ENCODE results near the gene VNN1. TPM values are rescaled to one million over a fixed set of nuclear protein-coding genes. Genes with fewer than 3 reads are reported as not detected.

VNN1 gene, protein sequence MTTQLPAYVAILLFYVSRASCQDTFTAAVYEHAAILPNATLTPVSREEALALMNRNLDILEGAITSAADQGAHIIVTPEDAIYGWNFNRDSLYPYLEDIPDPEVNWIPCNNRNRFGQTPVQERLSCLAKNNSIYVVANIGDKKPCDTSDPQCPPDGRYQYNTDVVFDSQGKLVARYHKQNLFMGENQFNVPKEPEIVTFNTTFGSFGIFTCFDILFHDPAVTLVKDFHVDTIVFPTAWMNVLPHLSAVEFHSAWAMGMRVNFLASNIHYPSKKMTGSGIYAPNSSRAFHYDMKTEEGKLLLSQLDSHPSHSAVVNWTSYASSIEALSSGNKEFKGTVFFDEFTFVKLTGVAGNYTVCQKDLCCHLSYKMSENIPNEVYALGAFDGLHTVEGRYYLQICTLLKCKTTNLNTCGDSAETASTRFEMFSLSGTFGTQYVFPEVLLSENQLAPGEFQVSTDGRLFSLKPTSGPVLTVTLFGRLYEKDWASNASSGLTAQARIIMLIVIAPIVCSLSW
- 0.65 and 1.6 TPM in 2 replicates for total RNA-seq (2021)
- percentile 33 among the genes with signal in this experiment for Bru-seq, nascent RNA
- BruChase-seq, experiment 1, labeled RNA remaining after a 2-hour chase: percentile 39 among the genes with signal in this experiment
- percentile 29 among the genes with signal in this experiment for BruChase-seq, experiment 2, labeled RNA remaining after a 6-hour chase
- long read RNA-seq, partial matches to known transcripts: 0 of 2 reads
- long read RNA-seq, other reads (novel, unspliced or antisense): 2 of 2 reads

- Histone ChIP-seq H3K4me3 (no peak within 1 kb of the TSS), H3K4me1 (replicated peaks; ENCODE audit: insufficient read depth) (peaks cover 11% of the 10 kb centered on the region; the same call in 1 of the 2 replicates), H3K27ac (no peak within 1 kb of the TSS), H2AFZ (no peak within 1 kb of the TSS; the same call in 1 of the 2 replicates), H3K9me3 (ENCODE audit: insufficient read depth, low read depth) (no peaks in the 10 kb centered on the region), H3K9me2 (ENCODE audit: insufficient read depth) (no peaks in the 10 kb centered on the region), H3K4me2 (no peak within 1 kb of the TSS), H3K36me3 (ENCODE audit: low read depth) (no peaks in the 10 kb centered on the region), H3K27me3 (ENCODE audit: insufficient read depth, low read depth) (no peaks in the 10 kb centered on the region), H3F3A (ENCODE audit: insufficient read depth, low read depth) (peaks cover 10% of the 10 kb centered on the region; the same call in 1 of the 2 replicates), H3K79me2 (ENCODE audit: low read depth) (no peaks in the 10 kb centered on the region), H4K20me1 (ENCODE audit: insufficient read depth) (no peaks in the 10 kb centered on the region)
- ChIA-PET CTCF (interaction anchor here (0.6 kb wide), 1 partner anchor 187 kb away, joined by 3 read pairs; no protein-coding TSS in a partner anchor), POLR2A (ENCODE audit: unreplicated experiment) (no interaction called here)
- no peak for DNase-seq
- TF ChIP-seq, protein P1, sequence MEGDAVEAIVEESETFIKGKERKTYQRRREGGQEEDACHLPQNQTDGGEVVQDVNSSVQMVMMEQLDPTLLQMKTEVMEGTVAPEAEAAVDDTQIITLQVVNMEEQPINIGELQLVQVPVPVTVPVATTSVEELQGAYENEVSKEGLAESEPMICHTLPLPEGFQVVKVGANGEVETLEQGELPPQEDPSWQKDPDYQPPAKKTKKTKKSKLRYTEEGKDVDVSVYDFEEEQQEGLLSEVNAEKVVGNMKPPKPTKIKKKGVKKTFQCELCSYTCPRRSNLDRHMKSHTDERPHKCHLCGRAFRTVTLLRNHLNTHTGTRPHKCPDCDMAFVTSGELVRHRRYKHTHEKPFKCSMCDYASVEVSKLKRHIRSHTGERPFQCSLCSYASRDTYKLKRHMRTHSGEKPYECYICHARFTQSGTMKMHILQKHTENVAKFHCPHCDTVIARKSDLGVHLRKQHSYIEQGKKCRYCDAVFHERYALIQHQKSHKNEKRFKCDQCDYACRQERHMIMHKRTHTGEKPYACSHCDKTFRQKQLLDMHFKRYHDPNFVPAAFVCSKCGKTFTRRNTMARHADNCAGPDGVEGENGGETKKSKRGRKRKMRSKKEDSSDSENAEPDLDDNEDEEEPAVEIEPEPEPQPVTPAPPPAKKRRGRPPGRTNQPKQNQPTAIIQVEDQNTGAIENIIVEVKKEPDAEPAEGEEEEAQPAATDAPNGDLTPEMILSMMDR (conservative IDR thresholded peaks at IDR 0.05): no peak
- intact Hi-C loops (cut with micrococcal nuclease; ENCODE audit: unreplicated experiment): no loop called here
- BruUV-seq (replicated peaks): no TSS peak
These were observed at the start of gene VNN1 for GRCh38 chr6:132713352-132714134. Gene VNN1 (minus strand): TSS chr6:132714055. CDS start chr6:132714035, 20 bp downstream.

GRCh38 chr6:132763269-132763668 lies 49.4 kb upstream of the VNN1 start:
- DNase-seq: no peak
- Histone ChIP-seq H3K27ac (no peak overlapping the region), H3K36me3 (ENCODE audit: low read depth) (no peaks in the 10 kb centered on the region), H2AFZ (no peak overlapping the region), H4K20me1 (ENCODE audit: insufficient read depth) (no peaks in the 10 kb centered on the region), H3K4me1 (replicated peaks; ENCODE audit: insufficient read depth) (peaks cover 17% of the 10 kb centered on the region), H3K4me2 (no peak overlapping the region), H3K9me2 (ENCODE audit: insufficient read depth) (no peaks in the 10 kb centered on the region), H3K4me3 (no peak overlapping the region), H3F3A (ENCODE audit: insufficient read depth, low read depth) (peaks cover 8% of the 10 kb centered on the region; the same call in 1 of the 2 replicates), H3K9me3 (ENCODE audit: insufficient read depth, low read depth) (no peaks in the 10 kb centered on the region), H3K79me2 (ENCODE audit: low read depth) (no peaks in the 10 kb centered on the region), H3K27me3 (ENCODE audit: insufficient read depth, low read depth) (no peaks in the 10 kb centered on the region)
- TF ChIP-seq, protein P1 (conservative IDR thresholded peaks at IDR 0.05): no peak
- no peak for TF ChIP-seq EZH2 (IDR thresholded peaks at IDR 0.05; ENCODE audit: low read depth)
- intact Hi-C loops (cut with micrococcal nuclease; ENCODE audit: unreplicated experiment): no loop called here
- BruUV-seq (replicated peaks): no TSS peak
- ChIA-PET POLR2A (ENCODE audit: unreplicated experiment) (interaction anchor here (0.8 kb wide), 1 partner anchor 35 kb away, joined by 21 read pairs; no protein-coding TSS in a partner anchor), CTCF (no interaction called here)

DNA sequence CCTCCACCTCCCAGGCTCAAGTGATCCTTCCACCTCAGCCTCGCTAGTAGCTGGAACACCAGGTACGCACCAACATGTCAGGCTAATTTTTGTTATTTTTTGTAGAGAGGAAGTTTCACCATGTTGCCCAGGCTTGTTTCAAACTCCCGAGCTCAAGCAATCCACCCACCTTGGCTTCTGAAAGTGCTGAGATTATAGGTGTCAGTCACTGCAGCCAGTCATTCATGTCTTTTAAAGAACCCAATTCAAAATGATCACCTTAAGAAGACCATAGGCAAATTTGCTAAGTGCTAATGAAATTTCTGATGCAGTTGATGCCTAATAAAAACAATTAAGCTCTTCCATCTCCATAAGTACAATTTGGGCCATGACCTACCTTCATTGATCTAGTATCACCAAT lies 46.4 kb upstream of the VNN1 start:
- Histone ChIP-seq H3K27ac (no peak overlapping the region), H3K9me2 (ENCODE audit: insufficient read depth) (no peaks in the 10 kb centered on the region), H3F3A (ENCODE audit: insufficient read depth, low read depth) (peaks cover 8% of the 10 kb centered on the region; the same call in 1 of the 2 replicates), H3K27me3 (ENCODE audit: insufficient read depth, low read depth) (no peaks in the 10 kb centered on the region), H3K79me2 (ENCODE audit: low read depth) (no peaks in the 10 kb centered on the region), H4K20me1 (ENCODE audit: insufficient read depth) (no peaks in the 10 kb centered on the region), H2AFZ (no peak overlapping the region), H3K4me2 (no peak overlapping the region), H3K4me3 (no peak overlapping the region), H3K4me1 (replicated peaks; ENCODE audit: insufficient read depth) (peaks cover 17% of the 10 kb centered on the region), H3K36me3 (ENCODE audit: low read depth) (no peaks in the 10 kb centered on the region), H3K9me3 (ENCODE audit: insufficient read depth, low read depth) (no peaks in the 10 kb centered on the region)
- no TSS peak for BruUV-seq (replicated peaks)
- TF ChIP-seq EZH2 (IDR thresholded peaks at IDR 0.05; ENCODE audit: low read depth): no peak
- TF ChIP-seq, protein P1 (conservative IDR thresholded peaks at IDR 0.05): no peak
- ChIA-PET POLR2A (ENCODE audit: unreplicated experiment) (no interaction called here), CTCF (no interaction called here)
- intact Hi-C loops (cut with micrococcal nuclease; ENCODE audit: unreplicated experiment): no loop called here
- no peak for DNase-seq
